ENCODE data around the gene LSP1. TPM values are rescaled to one million over a fixed set of nuclear protein-coding genes. Genes with fewer than 3 reads are reported as not detected.

Gene LSP1, protein sequence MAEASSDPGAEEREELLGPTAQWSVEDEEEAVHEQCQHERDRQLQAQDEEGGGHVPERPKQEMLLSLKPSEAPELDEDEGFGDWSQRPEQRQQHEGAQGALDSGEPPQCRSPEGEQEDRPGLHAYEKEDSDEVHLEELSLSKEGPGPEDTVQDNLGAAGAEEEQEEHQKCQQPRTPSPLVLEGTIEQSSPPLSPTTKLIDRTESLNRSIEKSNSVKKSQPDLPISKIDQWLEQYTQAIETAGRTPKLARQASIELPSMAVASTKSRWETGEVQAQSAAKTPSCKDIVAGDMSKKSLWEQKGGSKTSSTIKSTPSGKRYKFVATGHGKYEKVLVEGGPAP
- 94.2 and 131 TPM in 2 replicates for total RNA-seq

DNA sequence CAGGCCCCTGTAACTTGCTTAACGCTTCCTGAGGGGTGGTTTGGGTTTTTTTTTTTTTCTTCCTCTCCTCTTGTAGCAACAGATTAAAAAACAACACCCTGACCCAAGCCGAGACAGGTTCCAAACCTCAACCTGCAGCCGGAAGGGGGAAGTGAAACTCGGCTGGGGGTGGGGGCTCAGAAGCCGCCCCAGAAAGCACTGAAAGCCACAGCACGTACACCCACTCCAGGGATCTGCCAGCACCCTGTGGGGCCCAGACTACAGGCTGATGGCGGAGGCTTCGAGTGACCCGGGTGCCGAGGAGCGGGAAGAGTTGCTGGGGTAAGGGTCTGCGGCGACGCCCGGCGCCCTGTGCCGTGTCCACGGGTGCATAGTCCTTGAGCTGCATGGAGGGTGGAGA, at the start of gene LSP1:
TSS of gene LSP1 (plus strand) at position 208 of the 400 bp plus-strand sequence. CDS start at position 269, 61 bp downstream.

DNA sequence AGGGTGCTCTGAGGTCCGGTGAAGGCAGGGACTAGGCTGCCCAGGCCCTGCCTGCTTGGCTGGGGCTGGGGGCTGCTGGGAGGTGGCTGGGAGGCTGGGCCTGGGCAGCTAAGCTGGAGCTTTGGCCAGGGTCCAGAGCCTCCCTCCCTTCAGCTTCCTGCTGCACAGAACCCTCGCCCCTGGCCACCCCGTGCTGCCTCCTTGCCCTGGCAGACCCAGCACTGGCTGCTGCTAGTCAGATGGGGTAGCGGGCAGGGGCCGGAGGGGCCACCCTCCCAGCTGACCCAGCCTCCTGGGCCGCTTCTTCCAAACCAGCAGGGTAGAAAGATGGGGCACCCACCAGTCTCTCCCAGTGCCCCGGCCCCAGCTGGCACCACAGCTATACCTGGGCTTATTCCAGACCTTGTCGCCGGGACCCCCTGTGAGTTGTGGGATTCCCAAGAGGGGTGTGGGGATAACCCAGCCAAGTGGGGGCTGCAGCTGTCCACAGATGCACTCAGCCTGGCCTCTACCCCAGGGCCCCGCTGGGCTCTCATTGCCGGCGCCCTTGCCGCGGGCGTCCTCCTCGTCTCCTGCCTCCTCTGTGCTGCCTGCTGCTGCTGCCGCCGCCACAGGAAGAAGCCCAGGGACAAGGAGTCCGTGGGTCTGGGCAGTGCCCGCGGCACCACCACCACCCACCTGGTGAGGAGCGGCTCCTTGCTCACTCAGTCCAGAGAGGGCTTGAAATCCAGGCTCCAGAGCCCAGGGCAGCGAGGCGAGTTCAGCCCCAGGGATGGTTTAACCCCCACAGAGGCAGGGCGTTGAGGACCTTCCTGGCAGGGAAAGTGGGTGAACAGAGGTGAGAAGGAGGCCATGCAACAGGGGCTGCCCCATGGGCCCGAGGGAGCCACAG, 17.9 kb upstream of the LSP1 start, which contains the start of gene SYT8:
TSS of gene SYT8 (plus strand) at position 212 of the 892 bp plus-strand sequence. CDS start at position 328, 116 bp downstream.

DNA sequence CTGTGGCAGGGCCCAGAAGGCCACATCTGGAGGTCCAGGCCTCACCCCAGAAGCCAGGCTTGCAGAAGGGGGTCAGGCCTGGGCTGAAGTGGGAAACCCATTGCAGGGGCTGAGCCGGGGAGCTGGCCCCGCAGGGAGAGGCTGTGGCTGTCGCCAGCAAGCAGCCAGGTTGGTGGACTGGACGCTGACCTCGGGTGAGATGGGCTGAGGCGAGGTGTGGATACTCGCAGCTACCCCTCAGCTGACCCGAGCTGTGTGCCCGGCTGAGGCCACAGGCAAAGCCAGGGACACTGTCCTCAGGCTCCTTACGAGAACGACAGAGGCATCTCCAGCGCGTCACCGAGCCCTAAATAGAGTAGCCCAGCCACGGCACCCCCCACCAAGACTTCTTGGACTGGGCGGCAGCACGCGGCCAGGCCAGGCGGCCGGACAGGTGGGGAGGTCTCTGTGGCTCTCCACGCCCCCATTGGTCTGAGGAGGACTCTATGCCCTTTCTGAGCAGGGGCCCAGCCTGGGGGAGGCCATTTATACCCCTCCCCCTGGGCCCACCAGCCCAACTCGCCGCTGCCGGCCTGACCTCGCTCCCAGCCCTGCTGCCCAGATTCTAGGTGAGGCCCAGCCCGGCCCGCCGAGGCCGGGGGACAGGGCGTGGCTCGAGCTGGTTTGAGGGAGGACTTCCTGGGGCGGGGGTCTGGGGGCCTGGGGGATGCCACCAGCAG, 14.3 kb upstream of the LSP1 start, which contains the start of gene TNNI2:
TSS of gene TNNI2 (plus strand) at position 556 of the 719 bp plus-strand sequence. CDS start 716 bp downstream, outside the sequence.

DNA sequence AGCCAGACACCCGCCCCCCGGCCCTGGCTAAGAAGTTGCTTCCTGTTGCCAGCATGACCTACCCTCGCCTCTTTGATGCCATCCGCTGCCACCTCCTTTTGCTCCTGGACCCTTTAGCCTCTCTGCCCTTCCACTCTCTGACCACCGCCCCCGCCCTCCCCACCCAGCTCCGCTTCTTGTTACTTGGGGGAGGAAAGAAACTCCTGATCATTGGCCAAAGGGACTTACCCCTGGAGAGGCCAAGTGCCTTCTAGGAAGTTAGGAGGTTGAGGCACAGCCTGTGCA, 38.9 kb downstream of the LSP1 start, which contains the start of gene PRR33:
TSS of gene PRR33 (minus strand) at position 65 of the 285 bp plus-strand sequence. CDS start 1,311 bp downstream, outside the sequence.

DNA sequence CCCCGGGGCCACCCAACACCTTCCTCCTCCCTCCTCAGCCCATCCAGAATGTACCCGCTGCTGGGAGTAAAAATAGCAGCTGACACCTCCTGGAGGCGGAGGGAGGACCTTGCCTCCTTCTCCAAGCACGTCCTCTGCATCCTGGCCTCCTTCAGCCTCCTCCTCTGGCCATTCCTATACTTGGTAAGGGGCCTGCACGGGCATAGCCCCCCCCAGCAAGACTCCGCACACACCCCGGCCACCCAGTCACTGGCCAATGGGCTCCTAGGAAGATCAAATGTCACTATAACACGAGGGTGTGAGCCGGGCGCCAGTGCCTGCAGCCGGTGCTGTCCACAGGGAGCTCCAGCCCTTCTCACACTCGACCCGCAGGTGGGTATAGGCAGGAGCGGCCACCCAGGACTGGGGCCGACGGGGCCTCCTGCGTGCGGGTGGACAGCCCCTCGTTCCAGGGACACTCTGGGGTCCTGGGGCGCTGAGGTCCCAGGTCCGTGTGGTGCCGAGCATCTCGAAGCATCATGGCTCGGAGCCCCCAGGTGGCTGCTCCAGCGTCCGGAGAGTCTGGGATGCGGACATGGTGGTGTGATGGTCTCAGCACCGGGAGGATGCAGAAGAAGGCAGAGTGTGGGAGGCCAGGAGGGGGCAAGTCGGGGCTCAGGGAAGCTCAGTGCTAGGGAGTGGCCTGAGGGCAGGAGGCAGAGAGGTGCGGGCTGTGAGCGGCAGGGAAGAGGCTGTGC, 66.7 kb downstream of the LSP1 start, which contains the start of gene TNNT3:
TSS of gene TNNT3 (plus strand) at position 313 of the 737 bp plus-strand sequence. CDS start 3,172 bp downstream, outside the sequence.

Small RNA genes lying within 50 kb of the gene (small RNA-seq; reads per million reads assigned to genes)
- gene AC051649.1 (not detected), gene MIR4298 (not detected)

Other genes starting within 250 kb of the LSP1 start
- gene KRTAP5-3, start 244.6 kb upstream of the LSP1 start, total RNA-seq = not detected in 2 replicates
- not detected in 2 replicates for gene KRTAP5-4, start 230.9 kb upstream of the LSP1 start, total RNA-seq
- gene KRTAP5-5, start 223.3 kb upstream of the LSP1 start, total RNA-seq = not detected in 2 replicates
- not detected in 2 replicates for gene KRTAP5-6, start 155.9 kb upstream of the LSP1 start, total RNA-seq
- gene IFITM10, start 102.5 kb upstream of the LSP1 start, total RNA-seq = 0.73 and 2.2 TPM in 2 replicates
- gene CTSD, start 89.2 kb upstream of the LSP1 start, total RNA-seq = 138 TPM in 2 replicates
- not detected in 2 replicates for gene SYT8, start 18.1 kb upstream of the LSP1 start, total RNA-seq
- gene TNNI2, start 14.1 kb upstream of the LSP1 start, total RNA-seq = not detected in 2 replicates
- not detected in 2 replicates for gene PRR33, start 38.8 kb downstream of the LSP1 start, total RNA-seq
- 0.37 TPM in 1 of 2 replicates, not detected in the other for gene TNNT3, start 66.6 kb downstream of the LSP1 start, total RNA-seq
- gene MRPL23, start 94.2 kb downstream of the LSP1 start, total RNA-seq = 106 and 132 TPM in 2 replicates
- 3.1 and 40.4 TPM in 2 replicates for gene H19, start 144.8 kb downstream of the LSP1 start, total RNA-seq

Data from subcutaneous preadipocyte (primary cell).